Measurements from ENCODE around the gene HLA-DOB.

GRCh38 chr6:32836873-32837272 is 20.1 kb upstream of the HLA-DOB start:
- TF ChIP-seq CTCF (IDR thresholded peaks at IDR 0.05): no peak
- TF ChIP-seq POLR2A (IDR thresholded peaks at IDR 0.05): no peak
